GM12864 (cell line): ENCODE measurements around the gene DNAH8.

ENCODE experiments used
- DNase-seq: peaks from one replicate; pipeline ENCODE4 v3.0.0-alpha.2; 2011; ENCODE audit warnings: low read depth
- H3K4me3 ChIP-seq: 2 replicates; pipeline ENCODE4 v1.5.1; 2011; ENCODE audit warnings: mild to moderate bottlenecking, low read depth, low read length, control low read depth
- TF ChIP-seq, protein P1 (sequence below): IDR thresholded peaks from 2 replicates; pipeline ENCODE4 v1.5.1; 2011; ENCODE audit warnings: low read depth, mild to moderate bottlenecking, moderate library complexity, low read length, control low read depth, inconsistent platforms; ENCODE audit errors: missing control alignments

DNAH8 gene

DNA sequence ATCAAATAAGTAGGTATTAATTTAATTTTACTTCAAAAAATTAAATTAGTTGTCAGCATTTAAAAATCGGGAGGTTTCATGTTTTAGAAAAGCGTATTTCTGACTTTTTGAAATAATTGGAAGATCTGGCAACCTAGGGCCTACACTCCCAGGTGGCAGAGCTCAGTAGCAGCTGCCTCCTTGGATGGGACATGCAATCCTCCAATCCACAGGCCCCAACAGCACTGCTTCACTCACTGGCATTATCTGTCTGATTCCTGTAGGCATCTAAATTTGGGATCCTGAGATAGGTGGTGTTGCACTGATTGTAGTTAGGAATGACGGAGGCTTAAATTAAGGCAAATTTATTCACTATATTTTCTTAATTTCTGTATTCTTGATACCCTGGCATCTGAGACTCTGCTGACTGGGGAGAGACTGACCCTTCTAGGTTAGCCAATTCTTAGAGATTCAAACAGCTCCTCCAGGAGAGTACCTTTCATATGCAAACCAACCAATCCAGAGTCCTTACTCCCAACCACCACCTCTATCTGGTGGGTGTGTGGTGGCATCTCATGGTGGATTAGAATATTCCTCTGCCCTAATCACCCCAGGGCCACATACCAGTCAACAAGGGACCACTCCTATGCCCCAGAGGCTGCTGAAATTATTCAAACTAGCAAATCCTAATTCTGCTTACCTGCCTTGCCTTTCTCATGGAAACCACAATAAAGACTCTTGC, 186.9 kb downstream of the DNAH8 start:
- no peak overlapping the region for H3K4me3 ChIP-seq
- DNase-seq, result no peak
- TF ChIP-seq, protein P1, sequence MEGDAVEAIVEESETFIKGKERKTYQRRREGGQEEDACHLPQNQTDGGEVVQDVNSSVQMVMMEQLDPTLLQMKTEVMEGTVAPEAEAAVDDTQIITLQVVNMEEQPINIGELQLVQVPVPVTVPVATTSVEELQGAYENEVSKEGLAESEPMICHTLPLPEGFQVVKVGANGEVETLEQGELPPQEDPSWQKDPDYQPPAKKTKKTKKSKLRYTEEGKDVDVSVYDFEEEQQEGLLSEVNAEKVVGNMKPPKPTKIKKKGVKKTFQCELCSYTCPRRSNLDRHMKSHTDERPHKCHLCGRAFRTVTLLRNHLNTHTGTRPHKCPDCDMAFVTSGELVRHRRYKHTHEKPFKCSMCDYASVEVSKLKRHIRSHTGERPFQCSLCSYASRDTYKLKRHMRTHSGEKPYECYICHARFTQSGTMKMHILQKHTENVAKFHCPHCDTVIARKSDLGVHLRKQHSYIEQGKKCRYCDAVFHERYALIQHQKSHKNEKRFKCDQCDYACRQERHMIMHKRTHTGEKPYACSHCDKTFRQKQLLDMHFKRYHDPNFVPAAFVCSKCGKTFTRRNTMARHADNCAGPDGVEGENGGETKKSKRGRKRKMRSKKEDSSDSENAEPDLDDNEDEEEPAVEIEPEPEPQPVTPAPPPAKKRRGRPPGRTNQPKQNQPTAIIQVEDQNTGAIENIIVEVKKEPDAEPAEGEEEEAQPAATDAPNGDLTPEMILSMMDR, result no peak

- TF ChIP-seq, protein P1, result no peak
- no peak overlapping the region for H3K4me3 ChIP-seq
- no peak for DNase-seq
These were observed 191.5 kb downstream of the DNAH8 start for GRCh38 chr6:38906582-38906981.

GRCh38 chr6:38907264-38907663, 192.2 kb downstream of the DNAH8 start:
- no peak overlapping the region for H3K4me3 ChIP-seq
- TF ChIP-seq, protein P1, result no peak
- no peak for DNase-seq

DNA sequence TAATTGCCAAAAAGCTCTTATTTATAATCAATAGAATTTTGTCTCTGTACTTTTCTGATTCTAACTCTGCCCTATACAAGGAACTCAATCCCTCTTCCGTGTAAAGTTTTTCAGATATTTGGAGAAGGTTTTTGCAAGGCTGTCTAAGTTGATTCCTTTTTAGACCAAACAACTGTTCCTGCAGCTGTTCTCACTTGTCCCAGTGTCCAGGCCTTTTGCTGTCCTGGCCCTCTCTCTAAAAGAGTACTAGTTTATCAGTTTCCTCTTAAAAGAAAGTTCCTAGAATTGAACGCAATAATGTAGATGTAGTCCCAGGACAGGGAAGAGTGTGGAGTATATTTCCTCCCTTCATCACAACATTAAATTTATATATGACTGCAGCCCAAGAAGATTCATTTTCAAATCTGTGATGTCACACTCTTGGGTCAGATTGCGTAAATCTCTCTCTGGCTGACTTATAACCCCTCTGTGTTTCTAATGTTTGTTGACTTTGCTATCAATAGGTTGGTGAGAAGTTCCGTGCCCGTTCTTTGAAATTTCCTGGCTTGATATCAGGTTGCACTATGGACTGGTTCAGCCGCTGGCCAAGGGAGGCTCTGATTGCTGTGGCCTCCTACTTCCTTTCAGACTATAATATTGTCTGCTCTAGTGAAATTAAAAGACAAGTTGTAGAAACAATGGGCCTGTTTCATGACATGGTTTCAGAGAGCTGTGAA, 194.1 kb downstream of the DNAH8 start:
- no peak overlapping the region for H3K4me3 ChIP-seq
- DNase-seq, result no peak
- TF ChIP-seq, protein P1, result no peak

DNA sequence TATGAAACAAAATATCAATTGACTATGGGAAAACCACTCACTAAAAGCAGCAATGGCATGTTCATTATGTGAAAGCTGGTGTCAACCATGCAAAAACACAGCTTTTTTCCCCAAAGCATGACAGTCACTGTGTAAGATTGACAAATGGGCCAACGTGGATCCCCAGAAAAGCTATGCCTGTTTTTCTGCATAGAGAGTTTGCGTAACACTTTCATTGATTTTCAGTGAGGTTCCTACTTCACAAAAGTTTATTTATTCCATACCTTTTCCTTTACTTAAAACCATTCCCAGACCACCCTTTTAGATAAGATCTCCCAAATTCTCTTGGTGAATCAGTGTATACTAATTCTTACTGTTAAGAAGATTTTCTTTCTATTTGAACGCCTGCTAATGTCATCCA, 195.1 kb downstream of the DNAH8 start:
- TF ChIP-seq, protein P1, result no peak
- no peak overlapping the region for H3K4me3 ChIP-seq
- no peak for DNase-seq

DNA sequence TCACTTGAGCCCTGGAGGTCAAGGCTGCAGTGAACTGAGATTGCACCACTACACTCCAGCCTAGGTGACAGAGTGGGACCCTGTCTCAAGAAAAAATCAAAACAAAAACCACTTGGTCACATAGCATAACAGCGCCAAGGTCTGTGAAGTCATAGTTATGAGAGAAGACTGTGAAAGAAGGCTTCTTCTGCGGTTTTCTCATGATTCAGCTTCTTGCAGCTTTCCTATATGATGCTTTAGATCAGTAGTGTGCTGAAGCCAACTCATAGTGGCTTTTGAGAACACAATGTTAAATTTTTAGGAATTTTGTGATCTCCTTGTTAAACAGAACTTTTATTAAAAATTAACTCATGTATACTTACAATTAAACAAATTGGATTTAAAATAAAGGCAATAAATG, 197.3 kb downstream of the DNAH8 start:
- no peak overlapping the region for H3K4me3 ChIP-seq
- no peak for DNase-seq
- TF ChIP-seq, protein P1, result no peak
